Measurements from ENCODE around the gene XIRP2. TPM values are rescaled to one million over a fixed set of nuclear protein-coding genes. Genes with fewer than 3 reads are reported as not detected.

The XIRP2 gene
- total RNA-seq, 1 experiment from 2014 or later = not detected

GRCh38 chr2:167103028-167103756 lies 214.9 kb downstream of the XIRP2 start:
- H3K4me3 ChIP-seq (replicated peaks in 1 of 2; ENCODE audit: low read depth in 1 of 2, low read length in 2 of 2) = no peak overlapping the region
- no peak overlapping the region for H3K27ac ChIP-seq (ENCODE audit: low read depth, low read length)
- ATAC-seq (no peak), DNase-seq (ENCODE audit: low read depth, low spot score) (no peak)
- H3K4me1 ChIP-seq (ENCODE audit: control insufficient read depth in 1 of 2, insufficient read depth in 2 of 2, low read length in 2 of 2) = no peaks in the 10 kb centered on the region
- no peaks in the 10 kb centered on the region for H3K9me2 ChIP-seq (ENCODE audit: insufficient read depth)
- POLR2A ChIA-PET = no interaction called here
- H3K79me2 ChIP-seq (ENCODE audit: insufficient read depth, low read length) = no peaks in the 10 kb centered on the region
- intact Hi-C loops (cut with micrococcal nuclease) = no loop called here
- CTCF ChIA-PET = no interaction called here
- TF ChIP-seq CEBPB (IDR thresholded peaks at IDR 0.05; ENCODE audit: low read depth) = no peak
- TF ChIP-seq ZBTB33 (IDR thresholded peaks at IDR 0.05; ENCODE audit: extremely low read depth, insufficient replicate concordance, low read length) = no peak
- no peak for TF ChIP-seq ZNF274 (IDR thresholded peaks at IDR 0.05; ENCODE audit: low read depth, low read length)
- no peak for TF ChIP-seq POLR2AphosphoS5 (IDR thresholded peaks at IDR 0.05; ENCODE audit: low read depth, low read length)
- TF ChIP-seq YY1 (IDR thresholded peaks at IDR 0.05; ENCODE audit: extremely low read depth, insufficient replicate concordance, low read depth, low read length) = no peak
- no peak for TF ChIP-seq CBX3 (IDR thresholded peaks at IDR 0.05; ENCODE audit: low read depth)
- TF ChIP-seq CTCF (IDR thresholded peaks at IDR 0.05 in 2 of 3, conservative IDR thresholded peaks at IDR 0.05 in 1 of 3; ENCODE audit: borderline replicate concordance in 1 of 3, insufficient read depth in 1 of 3, low read depth in 2 of 3, low read length in 2 of 3) = no peak
- no peak for TF ChIP-seq SP1 (IDR thresholded peaks at IDR 0.05; ENCODE audit: low read depth)
- no peak for TF ChIP-seq TCF7L2 (IDR thresholded peaks at IDR 0.05; ENCODE audit: borderline replicate concordance, extremely low read depth, insufficient read depth, insufficient read length)
- RAD21 ChIA-PET (ENCODE audit: low non-redundant PET in 1 of 2, low total read pairs in 2 of 2, uncharacterized antibody in 2 of 2, unreplicated experiment in 2 of 2) = no interaction called here
- H3K4me2 ChIP-seq (ENCODE audit: low read length) = no peak overlapping the region
- BruUV-seq (replicated peaks) = no TSS peak
- peaks cover 0 to 2% of the 10 kb centered on the region in 2 experiments; a peak in 1 of 4 replicates for H3K9me3 ChIP-seq (ENCODE audit: control insufficient read depth in 1 of 2, insufficient read depth in 1 of 2, low read depth in 1 of 2, low read length in 2 of 2)
- H2AFZ ChIP-seq (ENCODE audit: low read depth, low read length, poor library complexity, severe bottlenecking) = no peak overlapping the region
- no peaks in the 10 kb centered on the region for H4K20me1 ChIP-seq (ENCODE audit: insufficient read depth)
- no peaks in the 10 kb centered on the region for H3K36me3 ChIP-seq (ENCODE audit: control insufficient read depth in 1 of 2, insufficient read depth in 2 of 2, low read length in 2 of 2)
- no peaks in the 10 kb centered on the region for H3K27me3 ChIP-seq (ENCODE audit: insufficient read depth, low read length)
- H3K9ac ChIP-seq (ENCODE audit: low read length) = no peak overlapping the region
